Mucosa of descending colon (tissue), 3 donors: ENCODE results near the gene ZNF526. TPM values are rescaled to one million over a fixed set of nuclear protein-coding genes. Genes with fewer than 3 reads are reported as not detected.

ENCODE experiments used
- ATAC-seq: fragments of 200-7000 bp; cut with Tn5 transposase; one replicate; pipeline ENCODE4 v1.9.1; 2020; ENCODE audit warnings: mild to moderate bottlenecking, moderate library complexity
- DNase-seq, 3 donors: peaks; one replicate each; pipeline ENCODE4 v3.0.0-alpha.2; 2020
- H3K36me3 ChIP-seq: fragments of 200-600 bp; one replicate; pipeline ENCODE4 v1.8.0; 2021; ENCODE audit warnings: low read depth, mild to moderate bottlenecking
- H3K4me1 ChIP-seq: fragments of 200-600 bp; one replicate; pipeline ENCODE4 v1.8.0; 2021; ENCODE audit warnings: low read depth, mild to moderate bottlenecking
- H3K4me3 ChIP-seq: fragments of 200-600 bp; one replicate; pipeline ENCODE4 v1.8.0; 2021; ENCODE audit warnings: mild to moderate bottlenecking
- H3K9me3 ChIP-seq: fragments of 200-600 bp; one replicate; pipeline ENCODE4 v1.8.0; 2021; ENCODE audit warnings: mild to moderate bottlenecking
- intact Hi-C, 2 donors: fragments of 100-400 bp; cut with DNase I in 1 of 2; cut with micrococcal nuclease in 1 of 2; formaldehyde crosslinking; loops; one replicate each; pipeline versions ENCODE4 v1.11.0 to v1.11.1; 2022; cut with DNase I, micrococcal nuclease
- total RNA-seq, 3 donors: library from RNA; stranded (reverse); fragmentation: NEBNext Ultra II Directional in 2 of 3; extraction: Animal tissue kit (Norgen Biotek cat#: 25700) in 2 of 3; gene quantifications; one replicate each; pipeline versions ENCODE4 v1.2.1 to v1.2.4, GENCODE V29; 2021 to 2023
- TF ChIP-seq, protein P1 (sequence below): fragments of 200-600 bp; IDR thresholded peaks from one replicate; pipeline ENCODE4 v1.8.0; 2022; ENCODE audit warnings: antibody characterized with exemption, mild to moderate bottlenecking
- donor health status: DM: no; HTN: no; CAD: no; lungs with moderate emphysema.
- donor health status: DM: no; HTN: no; CAD: no.
- donor health status: DM: no; HTN: yes; CAD: no.

ZNF526 gene
- total RNA-seq, 3 donors from 2014 or later, result 9.9 to 13.4 (median 10.4) TPM

DNA sequence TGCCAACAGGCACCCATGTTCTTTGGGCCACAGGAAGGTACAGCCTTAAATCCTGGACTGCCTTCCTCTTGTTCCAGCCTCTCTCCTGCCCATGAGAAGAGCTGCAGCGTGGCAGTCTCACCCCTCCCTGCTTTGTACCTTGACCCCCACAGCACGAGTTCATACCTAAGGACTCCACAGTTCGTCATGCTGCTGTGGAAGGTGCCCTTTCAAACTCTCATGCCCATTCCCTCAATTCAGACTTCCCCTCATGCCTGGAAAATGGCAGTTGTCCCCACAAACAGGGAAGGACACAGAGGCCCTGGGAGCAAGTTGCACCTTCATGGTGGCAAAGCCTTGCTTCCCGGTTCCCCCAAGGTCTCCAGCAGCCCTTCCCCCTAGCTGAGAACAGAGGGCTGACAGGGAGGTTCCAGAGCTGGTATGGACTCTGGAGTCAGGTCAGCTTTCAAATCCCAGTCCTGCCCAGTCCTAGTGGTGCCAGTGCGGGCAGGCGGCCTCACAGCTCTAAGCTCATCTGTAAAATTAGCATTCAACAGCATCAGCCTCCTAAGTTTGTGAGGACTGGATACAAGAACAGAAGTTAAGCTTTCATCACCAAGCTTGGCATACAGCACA lies 13.7 kb downstream of the ZNF526 start:
- DNase-seq (no peak), ATAC-seq (peak; percentile 69)
- H3K36me3 ChIP-seq, result no peaks in the 10 kb centered on the region
- TF ChIP-seq, protein P1, sequence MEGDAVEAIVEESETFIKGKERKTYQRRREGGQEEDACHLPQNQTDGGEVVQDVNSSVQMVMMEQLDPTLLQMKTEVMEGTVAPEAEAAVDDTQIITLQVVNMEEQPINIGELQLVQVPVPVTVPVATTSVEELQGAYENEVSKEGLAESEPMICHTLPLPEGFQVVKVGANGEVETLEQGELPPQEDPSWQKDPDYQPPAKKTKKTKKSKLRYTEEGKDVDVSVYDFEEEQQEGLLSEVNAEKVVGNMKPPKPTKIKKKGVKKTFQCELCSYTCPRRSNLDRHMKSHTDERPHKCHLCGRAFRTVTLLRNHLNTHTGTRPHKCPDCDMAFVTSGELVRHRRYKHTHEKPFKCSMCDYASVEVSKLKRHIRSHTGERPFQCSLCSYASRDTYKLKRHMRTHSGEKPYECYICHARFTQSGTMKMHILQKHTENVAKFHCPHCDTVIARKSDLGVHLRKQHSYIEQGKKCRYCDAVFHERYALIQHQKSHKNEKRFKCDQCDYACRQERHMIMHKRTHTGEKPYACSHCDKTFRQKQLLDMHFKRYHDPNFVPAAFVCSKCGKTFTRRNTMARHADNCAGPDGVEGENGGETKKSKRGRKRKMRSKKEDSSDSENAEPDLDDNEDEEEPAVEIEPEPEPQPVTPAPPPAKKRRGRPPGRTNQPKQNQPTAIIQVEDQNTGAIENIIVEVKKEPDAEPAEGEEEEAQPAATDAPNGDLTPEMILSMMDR, result no peak
- intact Hi-C loops, result no loop called here
- peaks cover 6% of the 10 kb centered on the region for H3K4me1 ChIP-seq
- H3K4me3 ChIP-seq, result no peak overlapping the region
- no peaks in the 10 kb centered on the region for H3K9me3 ChIP-seq

DNA sequence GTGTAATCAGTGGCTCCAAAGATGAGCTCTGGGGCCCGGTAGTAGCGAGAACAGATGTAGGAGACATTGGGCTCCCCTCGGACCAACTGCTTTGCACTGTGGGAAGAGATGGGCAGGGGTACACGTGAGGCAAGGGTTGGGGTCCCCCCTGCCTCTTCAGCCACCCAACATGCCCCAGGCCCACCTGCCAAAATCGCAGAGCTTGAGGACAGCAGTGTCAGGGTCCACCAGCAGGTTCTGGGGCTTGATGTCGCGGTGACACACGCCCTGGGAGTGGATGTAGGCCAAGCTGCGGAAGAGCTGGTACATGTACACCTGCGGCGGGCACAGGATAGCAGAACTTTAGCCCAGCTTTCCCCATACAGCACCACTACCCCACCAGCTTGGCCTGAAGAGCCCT lies 14.3 kb downstream of the ZNF526 start:
- Histone ChIP-seq H3K9me3 (no peaks in the 10 kb centered on the region), H3K4me1 (peaks cover 6% of the 10 kb centered on the region), H3K36me3 (no peaks in the 10 kb centered on the region), H3K4me3 (no peak overlapping the region)
- DNase-seq (no peak), ATAC-seq (no peak)
- intact Hi-C loops, result no loop called here
- TF ChIP-seq, protein P1, result no peak

DNA sequence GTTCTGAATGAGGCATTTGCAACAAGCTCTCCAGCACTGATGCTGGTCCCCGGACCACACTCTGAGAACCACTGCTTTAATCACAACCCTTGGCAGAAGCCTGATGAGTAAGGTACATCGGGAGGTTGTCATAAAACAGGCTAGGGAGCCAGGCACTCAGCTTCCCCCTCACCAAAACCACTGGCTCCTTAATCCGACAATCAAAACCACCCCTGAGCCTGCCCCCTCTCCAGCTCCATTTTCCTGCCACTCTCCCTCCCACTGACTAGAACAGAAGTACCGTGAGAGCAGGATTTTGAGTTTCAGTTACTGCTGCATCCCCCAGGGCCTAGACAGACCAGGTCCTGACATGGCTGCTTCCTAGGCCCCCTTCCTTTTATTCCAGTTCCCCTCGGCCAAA lies 15.1 kb downstream of the ZNF526 start:
- no peaks in the 10 kb centered on the region for H3K9me3 ChIP-seq
- no peak for ATAC-seq
- H3K36me3 ChIP-seq, result no peaks in the 10 kb centered on the region
- no peak overlapping the region for H3K4me3 ChIP-seq
- intact Hi-C loops, result no loop called here
- H3K4me1 ChIP-seq, result peaks cover 6% of the 10 kb centered on the region
- TF ChIP-seq, protein P1, result no peak
- no peak for DNase-seq

DNA sequence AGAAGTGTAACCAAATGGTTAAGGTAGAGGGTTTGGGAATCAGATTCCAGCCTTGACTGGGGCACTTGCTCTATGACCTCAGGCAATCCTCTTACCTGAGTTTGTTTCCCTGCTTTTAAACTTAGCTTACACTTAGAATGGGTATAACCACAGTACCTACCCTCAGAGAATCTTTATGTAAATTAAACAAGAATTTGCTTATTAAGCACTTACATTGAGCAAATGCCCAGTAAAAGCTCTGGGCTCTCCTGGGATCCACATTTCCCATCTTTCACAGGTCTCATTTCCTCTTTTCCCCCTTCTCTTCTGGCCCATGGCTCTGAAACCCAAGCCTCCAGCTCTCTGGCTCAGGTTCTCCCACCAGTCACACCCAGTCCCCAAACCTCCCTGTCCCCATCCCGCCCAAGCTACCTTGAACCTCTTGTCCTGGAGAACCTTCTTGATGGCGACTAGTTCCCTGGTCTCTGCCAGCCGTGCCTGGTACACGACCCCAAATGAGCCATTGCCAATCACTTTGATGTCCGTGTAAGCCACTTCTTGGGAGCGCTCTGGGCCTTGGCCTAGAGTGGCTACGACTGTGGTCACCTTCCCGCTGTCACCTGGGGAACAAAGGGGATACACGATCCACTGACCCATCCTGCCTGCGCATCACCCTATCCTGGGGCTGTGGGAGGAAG lies 19.6 kb downstream of the ZNF526 start:
- TF ChIP-seq, protein P1, result no peak
- intact Hi-C loops, result no loop called here
- no peak for ATAC-seq
- H3K9me3 ChIP-seq, result no peaks in the 10 kb centered on the region
- no peak overlapping the region for H3K4me3 ChIP-seq
- H3K4me1 ChIP-seq, result peaks cover 19% of the 10 kb centered on the region
- no peak for DNase-seq
- H3K36me3 ChIP-seq, result peaks cover 8% of the 10 kb centered on the region

DNA sequence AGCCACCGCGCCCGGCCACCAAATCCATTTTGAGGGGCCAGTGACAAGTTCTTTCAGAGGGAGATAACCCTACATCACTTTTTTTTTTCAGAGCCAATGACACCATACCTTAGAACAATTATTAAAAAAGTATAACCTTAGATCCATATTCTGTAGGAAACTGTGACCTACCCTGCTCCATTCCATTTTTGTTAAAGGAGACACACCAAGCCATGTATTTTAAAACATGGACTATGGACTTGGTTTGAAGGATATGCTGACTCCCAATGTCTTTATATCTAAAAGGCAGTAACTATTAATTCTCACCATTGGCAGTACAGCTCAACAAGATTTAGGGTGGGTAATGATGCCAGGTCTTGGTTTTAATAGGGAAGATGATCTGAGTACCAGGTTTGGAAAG lies 21.2 kb downstream of the ZNF526 start:
- intact Hi-C loops, result no loop called here
- Histone ChIP-seq H3K4me1 (peaks cover 23% of the 10 kb centered on the region), H3K4me3 (no peak overlapping the region), H3K36me3 (peaks cover 8% of the 10 kb centered on the region), H3K9me3 (no peaks in the 10 kb centered on the region)
- DNase-seq (no peak), ATAC-seq (no peak)
- TF ChIP-seq, protein P1, result no peak
